H1 (cell line): ENCODE measurements around the gene ARHGAP32. TPM values are rescaled to one million over a fixed set of nuclear protein-coding genes. Genes with fewer than 3 reads are reported as not detected.

Experiments used
- CHD7 ChIP-seq: fragments of 300-600 bp; sonication (generic); IDR thresholded peaks from 2 replicates; pipeline ENCODE4 v1.7.1; 2012; ENCODE audit warnings: low read length, moderate library complexity, mild to moderate bottlenecking, inconsistent platforms; ENCODE audit not compliant: insufficient replicate concordance
- GTF2F1 ChIP-seq: IDR thresholded peaks from 2 replicates; pipeline ENCODE4 v1.6.1; 2012; ENCODE audit warnings: low read depth, low read length, improper control_type of control experiment, borderline replicate concordance
- PHF8 ChIP-seq: fragments of 200-600 bp; sonication (generic); conservative IDR thresholded peaks from 2 replicates; pipeline ENCODE4 v1.7.1; 2012; ENCODE audit warnings: low read depth, mild to moderate bottlenecking, inconsistent platforms, low read length, moderate library complexity
- RNF2 ChIP-seq: fragments of 200-900, 300-1000 bp; sonication (generic); IDR thresholded peaks from 2 replicates; pipeline ENCODE4 v1.7.1; 2016; ENCODE audit warnings: borderline replicate concordance, low read depth, mild to moderate bottlenecking, antibody characterized with exemption, low read length; ENCODE audit not compliant: poor library complexity, severe bottlenecking; ENCODE audit errors: missing control alignments
- RXRA ChIP-seq: IDR thresholded peaks from 2 replicates; pipeline ENCODE4 v1.6.1; 2011; ENCODE audit warnings: low read depth, mild to moderate bottlenecking, low read length, moderate library complexity; ENCODE audit not compliant: insufficient read depth
- SAP30 ChIP-seq: fragments of 300-600 bp; sonication (generic); IDR thresholded peaks from 2 replicates; pipeline ENCODE4 v1.7.1; 2012; ENCODE audit warnings: low read length, moderate library complexity, mild to moderate bottlenecking, inconsistent platforms; ENCODE audit not compliant: insufficient read depth, insufficient replicate concordance
- SIRT6 ChIP-seq: IDR thresholded peaks from one replicate; pipeline ENCODE4 v1.7.1; 2012; ENCODE audit warnings: low read length, inconsistent platforms
- polyA plus RNA-seq, 7 experiments: library from polyadenylated mRNA; depleted of rRNA in 3 of 7; stranded (reverse) in 5 of 7; unstranded in 2 of 7; fragments of >200 nt in 5 of 7; fragments of 200-250 nt in 2 of 7; gene quantifications; 1 replicate in 5 of 7; 2 replicates in 1 of 7; 4 replicates in 1 of 7; pipeline versions ENCODE4 v1.2.1 to v1.2.3, GENCODE V29; 2011 to 2013; ENCODE audit warnings: missing spikeins in 2 of 7, mixed read lengths in 2 of 7
- total RNA-seq: library from RNA; stranded (reverse); fragmentation: NEBNext Ultra II Directional; extraction: Animal tissue kit (Norgen Biotek cat#: 25700); gene quantifications from 2 replicates; pipeline ENCODE4 v1.2.1, GENCODE V29; 2021

The ARHGAP32 gene
- total and polyA plus RNA-seq, 2 of the 8 experiments (the other 6 are each of a cell fraction or from before 2014, with no cell fraction given) = 13.7 to 30.0 TPM

GRCh38 chr11:128967578-128967977, 224.5 kb downstream of the ARHGAP32 start (continued):
- TF ChIP-seq CHD7 (no peak), PHF8 (no peak), GTF2F1 (no peak), RNF2 (no peak), SAP30 (no peak), SIRT6 (no peak), RXRA (no peak)
